MG63 (cell line): ENCODE measurements around the gene FARP1. TPM values are rescaled to one million over a fixed set of nuclear protein-coding genes. Genes with fewer than 3 reads are reported as not detected.

Source experiments
- DNase-seq: peaks from one replicate; pipeline ENCODE4 v3.0.0-alpha.2; 2020
- H3K27me3 ChIP-seq: fragments of 250-450 bp; sonication (Bioruptor Pico); 2 replicates; pipeline ENCODE4 v1.5.1; 2020; ENCODE audit warnings: mild to moderate bottlenecking, moderate library complexity
- H3K36me3 ChIP-seq: fragments of 250-450 bp; sonication (Bioruptor Pico); 2 replicates; pipeline ENCODE4 v1.5.1; 2020; ENCODE audit warnings: mild to moderate bottlenecking, moderate library complexity
- H3K4me3 ChIP-seq: fragments of 250-450 bp; sonication (Bioruptor Pico); 2 replicates; pipeline ENCODE4 v1.5.1; 2020; ENCODE audit warnings: mild to moderate bottlenecking, moderate library complexity
- H3K9me3 ChIP-seq: fragments of 250-450 bp; sonication (Bioruptor Pico); 2 replicates; pipeline ENCODE4 v1.5.1; 2020; ENCODE audit warnings: mild to moderate bottlenecking, moderate library complexity
- total RNA-seq: library from RNA; depleted of rRNA; stranded (reverse); fragments of >200 nt; shearing (Covaris generic); gene quantifications from 2 replicates; pipeline ENCODE4 v1.2.3, GENCODE V29; 2014; ENCODE audit warnings: low replicate concordance

The FARP1 gene
- total RNA-seq, 1 experiment from 2014 or later: 16.0 TPM

GRCh38 chr13:98208606-98209005, 65.7 kb downstream of the FARP1 start:
- no peak overlapping the region for H3K4me3 ChIP-seq
- H3K36me3 ChIP-seq: peaks cover 3% of the 10 kb centered on the region
- no peak for DNase-seq
- H3K27me3 ChIP-seq: no peaks in the 10 kb centered on the region
- H3K9me3 ChIP-seq: peaks cover 17% of the 10 kb centered on the region

GRCh38 chr13:98212763-98213162, 69.9 kb downstream of the FARP1 start:
- Histone ChIP-seq H3K27me3 (no peaks in the 10 kb centered on the region), H3K4me3 (no peak overlapping the region), H3K36me3 (peaks cover 3% of the 10 kb centered on the region), H3K9me3 (no peaks in the 10 kb centered on the region)
- no peak for DNase-seq

- Histone ChIP-seq H3K27me3 (no peaks in the 10 kb centered on the region), H3K9me3 (no peaks in the 10 kb centered on the region), H3K4me3 (no peak overlapping the region), H3K36me3 (peaks cover 3% of the 10 kb centered on the region)
- no peak for DNase-seq
Observed at GRCh38 chr13:98213354-98213753, 70.5 kb downstream of the FARP1 start.

GRCh38 chr13:98214008-98214643, 71.2 kb downstream of the FARP1 start:
- Histone ChIP-seq H3K36me3 (peaks cover 3% of the 10 kb centered on the region), H3K27me3 (no peaks in the 10 kb centered on the region), H3K4me3 (no peak overlapping the region), H3K9me3 (no peaks in the 10 kb centered on the region)
- peak; percentile 51 for DNase-seq

- H3K36me3 ChIP-seq: peaks cover 3% of the 10 kb centered on the region
- no peaks in the 10 kb centered on the region for H3K9me3 ChIP-seq
- peak; percentile 46 for DNase-seq
- no peaks in the 10 kb centered on the region for H3K27me3 ChIP-seq
- H3K4me3 ChIP-seq: no peak overlapping the region
Observed at GRCh38 chr13:98214707-98215106, 71.8 kb downstream of the FARP1 start.

- Histone ChIP-seq H3K9me3 (no peaks in the 10 kb centered on the region), H3K4me3 (no peak overlapping the region)
Observed at GRCh38 chr13:98215508-98215907, 72.6 kb downstream of the FARP1 start.

GRCh38 chr13:98216135-98216565, 73.3 kb downstream of the FARP1 start:
- peaks cover 3% of the 10 kb centered on the region for H3K36me3 ChIP-seq
- H3K4me3 ChIP-seq: no peak overlapping the region
- DNase-seq: peak; percentile 89
- no peaks in the 10 kb centered on the region for H3K27me3 ChIP-seq
- no peaks in the 10 kb centered on the region for H3K9me3 ChIP-seq

More at GRCh38 chr13:98215508-98215907, 72.6 kb downstream of the FARP1 start:
- peaks cover 3% of the 10 kb centered on the region for H3K36me3 ChIP-seq
- no peak for DNase-seq
- H3K27me3 ChIP-seq: no peaks in the 10 kb centered on the region

GRCh38 chr13:98216711-98217285, 73.9 kb downstream of the FARP1 start:
- Histone ChIP-seq H3K36me3 (peaks cover 3% of the 10 kb centered on the region), H3K27me3 (no peaks in the 10 kb centered on the region), H3K4me3 (no peak overlapping the region), H3K9me3 (no peaks in the 10 kb centered on the region)
- no peak for DNase-seq

GRCh38 chr13:98217597-98217996, 74.7 kb downstream of the FARP1 start:
- Histone ChIP-seq H3K27me3 (no peaks in the 10 kb centered on the region), H3K36me3 (peaks cover 3% of the 10 kb centered on the region), H3K4me3 (no peak overlapping the region), H3K9me3 (no peaks in the 10 kb centered on the region)
- DNase-seq: no peak

- no peak overlapping the region for H3K4me3 ChIP-seq
- no peaks in the 10 kb centered on the region for H3K27me3 ChIP-seq
- H3K36me3 ChIP-seq: peaks cover 2% of the 10 kb centered on the region
- H3K9me3 ChIP-seq: no peaks in the 10 kb centered on the region
- no peak for DNase-seq
Observed at GRCh38 chr13:98219685-98220084, 76.8 kb downstream of the FARP1 start.

- no peak overlapping the region for H3K4me3 ChIP-seq
- H3K36me3 ChIP-seq: no peaks in the 10 kb centered on the region; the same call in none of the 2 replicates
- no peaks in the 10 kb centered on the region for H3K27me3 ChIP-seq
- H3K9me3 ChIP-seq: no peaks in the 10 kb centered on the region
- no peak for DNase-seq
Observed at GRCh38 chr13:98220271-98220791, 77.4 kb downstream of the FARP1 start.

GRCh38 chr13:98221234-98221633, 78.3 kb downstream of the FARP1 start:
- H3K36me3 ChIP-seq: no peaks in the 10 kb centered on the region; the same call in none of the 2 replicates
- no peaks in the 10 kb centered on the region for H3K27me3 ChIP-seq
- H3K4me3 ChIP-seq: no peak overlapping the region
- DNase-seq: no peak
- H3K9me3 ChIP-seq: no peaks in the 10 kb centered on the region

GRCh38 chr13:98222081-98222554, 79.2 kb downstream of the FARP1 start:
- no peak overlapping the region for H3K4me3 ChIP-seq
- no peaks in the 10 kb centered on the region for H3K27me3 ChIP-seq
- H3K9me3 ChIP-seq: no peaks in the 10 kb centered on the region
- no peak for DNase-seq
- no peaks in the 10 kb centered on the region; the same call in none of the 2 replicates for H3K36me3 ChIP-seq

GRCh38 chr13:98222816-98223215, 79.9 kb downstream of the FARP1 start:
- no peak for DNase-seq
- H3K9me3 ChIP-seq: peaks cover under 1% of the 10 kb centered on the region; the same call in 1 of the 2 replicates

GRCh38 chr13:98223741-98224140, 80.8 kb downstream of the FARP1 start:
- DNase-seq: no peak

More at GRCh38 chr13:98222816-98223215, 79.9 kb downstream of the FARP1 start:
- Histone ChIP-seq H3K36me3 (no peaks in the 10 kb centered on the region; the same call in none of the 2 replicates), H3K4me3 (no peak overlapping the region), H3K27me3 (no peaks in the 10 kb centered on the region)

GRCh38 chr13:98224557-98224956, 81.7 kb downstream of the FARP1 start:
- Histone ChIP-seq H3K4me3 (no peak overlapping the region), H3K27me3 (no peaks in the 10 kb centered on the region), H3K9me3 (peaks cover 3% of the 10 kb centered on the region; the same call in 1 of the 2 replicates), H3K36me3 (no peaks in the 10 kb centered on the region; the same call in none of the 2 replicates)
- no peak for DNase-seq

More at GRCh38 chr13:98223741-98224140, 80.8 kb downstream of the FARP1 start:
- no peaks in the 10 kb centered on the region for H3K27me3 ChIP-seq
- H3K36me3 ChIP-seq: no peaks in the 10 kb centered on the region; the same call in none of the 2 replicates
- H3K9me3 ChIP-seq: peaks cover 3% of the 10 kb centered on the region; the same call in 1 of the 2 replicates
- no peak overlapping the region for H3K4me3 ChIP-seq
